ENCODE measurements around the gene TRPC1.

DNA sequence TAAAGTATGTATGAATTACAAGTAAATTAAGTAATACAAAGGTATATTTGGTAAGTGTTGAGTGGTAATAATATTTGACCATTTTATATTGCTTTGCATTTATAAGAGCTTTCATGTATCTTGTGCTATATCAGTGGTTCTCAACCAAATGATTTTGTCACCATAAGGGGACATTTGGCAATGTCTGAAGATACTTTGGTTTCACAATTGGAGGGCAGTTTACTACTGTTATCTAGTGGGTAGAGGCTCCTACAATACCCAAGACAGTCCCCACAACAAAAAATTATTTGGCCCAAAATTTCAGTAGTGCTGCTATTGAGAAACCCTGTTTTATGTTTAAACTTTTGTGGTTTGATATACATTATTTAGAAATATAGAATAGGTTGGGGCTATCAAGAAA lies 14.6 kb downstream of the TRPC1 start:
- TF ChIP-seq EZH2 (IDR thresholded peaks at IDR 0.05; ENCODE audit: low read depth) = no peak
- TF ChIP-seq, protein P1, sequence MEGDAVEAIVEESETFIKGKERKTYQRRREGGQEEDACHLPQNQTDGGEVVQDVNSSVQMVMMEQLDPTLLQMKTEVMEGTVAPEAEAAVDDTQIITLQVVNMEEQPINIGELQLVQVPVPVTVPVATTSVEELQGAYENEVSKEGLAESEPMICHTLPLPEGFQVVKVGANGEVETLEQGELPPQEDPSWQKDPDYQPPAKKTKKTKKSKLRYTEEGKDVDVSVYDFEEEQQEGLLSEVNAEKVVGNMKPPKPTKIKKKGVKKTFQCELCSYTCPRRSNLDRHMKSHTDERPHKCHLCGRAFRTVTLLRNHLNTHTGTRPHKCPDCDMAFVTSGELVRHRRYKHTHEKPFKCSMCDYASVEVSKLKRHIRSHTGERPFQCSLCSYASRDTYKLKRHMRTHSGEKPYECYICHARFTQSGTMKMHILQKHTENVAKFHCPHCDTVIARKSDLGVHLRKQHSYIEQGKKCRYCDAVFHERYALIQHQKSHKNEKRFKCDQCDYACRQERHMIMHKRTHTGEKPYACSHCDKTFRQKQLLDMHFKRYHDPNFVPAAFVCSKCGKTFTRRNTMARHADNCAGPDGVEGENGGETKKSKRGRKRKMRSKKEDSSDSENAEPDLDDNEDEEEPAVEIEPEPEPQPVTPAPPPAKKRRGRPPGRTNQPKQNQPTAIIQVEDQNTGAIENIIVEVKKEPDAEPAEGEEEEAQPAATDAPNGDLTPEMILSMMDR (conservative IDR thresholded peaks at IDR 0.05) = no peak
